Endothelial cell of umbilical vein (primary cell): ENCODE measurements around the gene SHPK. TPM values are rescaled to one million over a fixed set of nuclear protein-coding genes. Genes with fewer than 3 reads are reported as not detected.

ENCODE experiments used
- BruUV-seq: library from RNA; stranded (reverse); fragments of 400-500 nt; replicated peaks from 2 replicates; lab custom pipeline; 2021; lab: Mats Ljungman, UMichigan
- CTCF ChIA-PET: fragments of 300-600, 350-600 bp; sonication (Branson Sonifier 250); formaldehyde crosslinking; loops from one replicate; lab custom pipeline; 2021; ENCODE audit warnings: antibody characterized with exemption, inconsistent platforms; lab: Charles Lee
- POLR2A ChIA-PET: fragments of 300-600, 350-600 bp; sonication (Branson Sonifier 250); formaldehyde crosslinking; loops from one replicate; lab custom pipeline; 2021; ENCODE audit warnings: antibody characterized with exemption, inconsistent platforms; lab: Charles Lee
- DNase-seq: peaks from one replicate; pipeline ENCODE4 v3.0.0-alpha.2; 2011; ENCODE audit warnings: low read depth, low spot score
- FAIRE-seq: peaks from 2 replicates; lab custom pipeline; 2011; peaks lifted over from hg19 to GRCh38; lab: Jason Lieb, UNC
- H2AFZ ChIP-seq: 2 replicates; pipeline ENCODE4 v1.6.0; 2012; ENCODE audit warnings: low read depth, low read length, control low read depth, inconsistent platforms
- H3K27ac ChIP-seq: 2 replicates; pipeline ENCODE4 v1.5.1; 2011; ENCODE audit warnings: low read depth, mild to moderate bottlenecking, control low read depth, low read length, moderate library complexity; ENCODE audit not compliant: insufficient read depth
- H3K27me3 ChIP-seq, 2 experiments: 2 replicates each; pipeline versions ENCODE4 v1.6.0 to v1.6.1; 2011; ENCODE audit warnings: low read length in 2 of 2, mixed read lengths in 1 of 2; ENCODE audit not compliant: control insufficient read depth in 2 of 2, insufficient read depth in 2 of 2
- H3K36me3 ChIP-seq, 2 experiments: 2 replicates in 1 of 2; 3 replicates in 1 of 2; pipeline ENCODE4 v1.5.1; 2011; ENCODE audit warnings: low read length in 2 of 2, mild to moderate bottlenecking in 1 of 2, moderate library complexity in 1 of 2; ENCODE audit not compliant: control insufficient read depth in 2 of 2, insufficient read depth in 2 of 2; ENCODE audit errors: extremely low read depth in 1 of 2
- H3K4me1 ChIP-seq: 3 replicates; pipeline ENCODE4 v1.5.1; 2011; ENCODE audit warnings: mild to moderate bottlenecking, low read length; ENCODE audit not compliant: control insufficient read depth, insufficient read depth; ENCODE audit errors: extremely low read depth
- H3K4me2 ChIP-seq: 2 replicates; pipeline ENCODE4 v1.6.1; 2011; ENCODE audit warnings: low read length, control low read depth, mixed read lengths; ENCODE audit not compliant: insufficient read depth
- H3K4me3 ChIP-seq, 3 experiments: fragments of 200-600 bp in 1 of 3; sonication (generic), shearing (Covaris generic) in 1 of 3; replicated peaks in 1 of 3; 2 replicates each; pipeline ENCODE4 v1.5.1; 2011 to 2016; ENCODE audit warnings: control low read depth in 3 of 3, low read length in 3 of 3, mild to moderate bottlenecking in 2 of 3, inconsistent platforms in 1 of 3, low read depth in 1 of 3, moderate library complexity in 1 of 3; ENCODE audit not compliant: insufficient read depth in 1 of 3
- H3K79me2 ChIP-seq: 2 replicates; pipeline ENCODE4 v1.6.0; 2012; ENCODE audit warnings: low read length, inconsistent platforms; ENCODE audit not compliant: control insufficient read depth, insufficient read depth
- H3K9ac ChIP-seq: replicated peaks from 2 replicates; pipeline ENCODE3; 2011; ENCODE audit warnings: low read length, control low read depth; ENCODE audit not compliant: insufficient read depth; ENCODE audit errors: extremely low read depth
- H3K9me1 ChIP-seq: replicated peaks from 3 replicates; pipeline ENCODE4 v1.6.0; 2011; ENCODE audit warnings: mild to moderate bottlenecking, low read length; ENCODE audit not compliant: control insufficient read depth, insufficient read depth; ENCODE audit errors: extremely low read depth
- H3K9me3 ChIP-seq: replicated peaks from 2 replicates; pipeline ENCODE4 v1.5.1; 2012; ENCODE audit warnings: low read length, inconsistent platforms; ENCODE audit not compliant: control insufficient read depth, insufficient read depth
- H4K20me1 ChIP-seq: replicated peaks from 2 replicates; pipeline ENCODE3; 2011; ENCODE audit warnings: mild to moderate bottlenecking, low read length; ENCODE audit not compliant: control insufficient read depth, insufficient read depth; ENCODE audit errors: extremely low read depth
- CTCF ChIP-seq, 2 donors: IDR thresholded peaks; 1 replicate in 1 of 2; 2 replicates in 1 of 2; pipeline ENCODE4 v1.5.1; 2011; ENCODE audit warnings: low read length in 2 of 2, mild to moderate bottlenecking in 2 of 2, moderate library complexity in 2 of 2, control low read depth in 1 of 2, inconsistent platforms in 1 of 2, low read depth in 1 of 2; ENCODE audit not compliant: insufficient read depth in 1 of 2; ENCODE audit errors: extremely low read depth in 1 of 2
- EZH2 ChIP-seq: IDR thresholded peaks from 2 replicates; pipeline ENCODE4 v1.6.1; 2012; ENCODE audit warnings: borderline replicate concordance, low read depth, mild to moderate bottlenecking, moderate library complexity, low read length, inconsistent platforms; ENCODE audit not compliant: severe bottlenecking
- FOS ChIP-seq: IDR thresholded peaks from 2 replicates; pipeline ENCODE4 v1.6.1; 2011; ENCODE audit warnings: mild to moderate bottlenecking, low read length, moderate library complexity, borderline replicate concordance; ENCODE audit not compliant: insufficient read depth
- GATA2 ChIP-seq: IDR thresholded peaks from 2 replicates; pipeline ENCODE4 v1.7.0; 2011; ENCODE audit warnings: low read depth, mild to moderate bottlenecking, moderate library complexity, mixed read lengths, low read length; ENCODE audit not compliant: insufficient read length, insufficient read depth
- JUN ChIP-seq: IDR thresholded peaks from 2 replicates; pipeline ENCODE4 v1.6.1; 2011; ENCODE audit warnings: borderline replicate concordance, low read depth; ENCODE audit not compliant: insufficient read length, insufficient read depth
- MAX ChIP-seq: IDR thresholded peaks from 2 replicates; pipeline ENCODE4 v1.6.1; 2011; ENCODE audit not compliant: insufficient read depth, insufficient read length
- MYC ChIP-seq: IDR thresholded peaks from one replicate; pipeline ENCODE4 v1.6.1; 2011; ENCODE audit warnings: mild to moderate bottlenecking, low read depth, low read length
- POLR2A ChIP-seq: IDR thresholded peaks from 2 replicates; pipeline ENCODE4 v1.6.1; 2012; ENCODE audit warnings: low read depth, mild to moderate bottlenecking, control low read depth, low read length
- POLR2AphosphoS5 ChIP-seq: IDR thresholded peaks from 2 replicates; pipeline ENCODE4 v1.6.1; 2012; ENCODE audit warnings: low read depth, mild to moderate bottlenecking, control low read depth, low read length, moderate library complexity; ENCODE audit not compliant: insufficient read depth
- dilution Hi-C: fragments of 300-500 bp; cut with MboI; formaldehyde crosslinking; loops from one replicate; pipeline ENCODE4 v1.15.0; 2019; ENCODE audit warnings: low sequenced_read_pairs; ENCODE audit not compliant: extremely low pct_ligation_motif_present
- intact Hi-C: fragments of 100-400 bp; cut with micrococcal nuclease; formaldehyde crosslinking; loops from one replicate; pipeline ENCODE4 v1.10.0; 2022
- polyA plus RNA-seq, 4 experiments: library from polyadenylated mRNA; depleted of rRNA in 3 of 4; stranded (reverse) in 3 of 4; unstranded in 1 of 4; fragments of >200 nt; gene quantifications; 2 replicates each; pipeline versions ENCODE4 v1.2.1 to v1.2.3, GENCODE V29; 2011 to 2012; ENCODE audit warnings: missing spikeins in 1 of 4
- total RNA-seq: library from RNA; stranded (reverse); gene quantifications from 2 replicates; pipeline ENCODE4 v1.2.3, GENCODE V29; 2021

The SHPK gene
- total and polyA plus RNA-seq, 2 donors (not counting 3 experiments of a cell fraction or from before 2014, with no cell fraction given): 15.4 to 15.9 TPM

GRCh38 chr17:3630781-3631180 is 5.3 kb downstream of the SHPK start:
- FAIRE-seq (no peak), DNase-seq (no peak)
- CTCF ChIA-PET: no interaction called here
- Histone ChIP-seq H3K9me3 (no peaks in the 10 kb centered on the region), H3K9ac (no peak overlapping the region), H3K27me3 (no peaks in the 10 kb centered on the region), H4K20me1 (no peaks in the 10 kb centered on the region), H3K4me2 (no peak overlapping the region), H3K36me3 (peaks cover 0 to 9% of the 10 kb centered on the region in 2 experiments), H3K79me2 (peaks cover 14% of the 10 kb centered on the region), H3K9me1 (no peaks in the 10 kb centered on the region), H3K27ac (no peak overlapping the region), H2AFZ (no peak overlapping the region), H3K4me1 (peaks cover 6% of the 10 kb centered on the region), H3K4me3 (no peak overlapping the region)
- dilution Hi-C loops: no loop called here
- POLR2A ChIA-PET: no interaction called here
- no TSS peak for BruUV-seq
- no peak for TF ChIP-seq POLR2A
- TF ChIP-seq CTCF (IDR thresholded peaks at IDR 0.05; ENCODE audit: extremely low read depth in 1 of 2, insufficient read depth in 1 of 2, low read depth in 1 of 2, low read length in 2 of 2): no peak
- TF ChIP-seq MYC: no peak
- TF ChIP-seq MAX: no peak
- TF ChIP-seq POLR2AphosphoS5: no peak
- TF ChIP-seq EZH2: no peak
- TF ChIP-seq JUN: no peak
- no peak for TF ChIP-seq GATA2
- no peak for TF ChIP-seq FOS
- intact Hi-C loops: no loop called here
